Measurements from ENCODE around the gene ANKS6. TPM values are rescaled to one million over a fixed set of nuclear protein-coding genes. Genes with fewer than 3 reads are reported as not detected.

Gene ANKS6
- total RNA-seq, 3 donors from 2014 or later (not counting 1 experiment from before 2014, with no cell fraction given), result 8.1 to 12.6 (median 10.5) TPM

- ATAC-seq, result no peak
- Histone ChIP-seq H3K27me3 (ENCODE audit: control insufficient read depth, insufficient read depth, low read length) (no peaks in the 10 kb centered on the region), H3K27ac (ENCODE audit: low read length) (no peak overlapping the region), H3K9me3 (ENCODE audit: control insufficient read depth, insufficient read depth, low read length) (no peaks in the 10 kb centered on the region), H3K4me3 (ENCODE audit: low read length) (no peak overlapping the region), H3K4me1 (ENCODE audit: control insufficient read depth, insufficient read depth, low read length) (peaks cover 7% of the 10 kb centered on the region), H3K36me3 (ENCODE audit: control insufficient read depth, insufficient read depth, low read length) (peaks cover 2% of the 10 kb centered on the region)
- DNase-seq, result no peak
- WGBS (ENCODE audit: insufficient coverage), result 99% methylated on average over 4 of the region's 4 CpGs
- intact Hi-C loops (cut with micrococcal nuclease), result no loop called here
- Mint-ChIP-seq H3K27ac (no peak overlapping the region), H3K9me3 (no peaks in the 10 kb centered on the region), H3K4me3 (no peak overlapping the region), H3K4me1 (peaks cover 0 to 9% of the 10 kb centered on the region in 2 donors), H3K36me3 (no peaks in the 10 kb centered on the region), H3K27me3 (ENCODE audit: low read depth in 2 of 2) (no peaks in the 10 kb centered on the region)
- TF ChIP-seq CTCF (IDR thresholded peaks at IDR 0.05), result no peak
These were observed 9.4 kb downstream of the ANKS6 start for GRCh38 chr9:98786750-98787510.

- Mint-ChIP-seq H3K9me3 (no peaks in the 10 kb centered on the region), H3K4me3 (no peak overlapping the region), H3K27ac (no peak overlapping the region), H3K4me1 (no peaks in the 10 kb centered on the region), H3K27me3 (ENCODE audit: low read depth in 2 of 2) (no peaks in the 10 kb centered on the region), H3K36me3 (no peaks in the 10 kb centered on the region)
- no peak for TF ChIP-seq CTCF (IDR thresholded peaks at IDR 0.05)
- no peaks in the 10 kb centered on the region for H3K27me3 ChIP-seq (ENCODE audit: control insufficient read depth, insufficient read depth, low read length)
- peaks cover 2% of the 10 kb centered on the region for H3K36me3 ChIP-seq (ENCODE audit: control insufficient read depth, insufficient read depth, low read length)
- ATAC-seq (no peak), DNase-seq (no peak)
- H3K9me3 ChIP-seq (ENCODE audit: control insufficient read depth, insufficient read depth, low read length), result no peaks in the 10 kb centered on the region
- H3K4me3 ChIP-seq (ENCODE audit: low read length), result no peak overlapping the region
- intact Hi-C loops (cut with micrococcal nuclease), result no loop called here
- H3K4me1 ChIP-seq (ENCODE audit: control insufficient read depth, insufficient read depth, low read length), result no peaks in the 10 kb centered on the region
- 92% methylated on average over 10 of the region's 11 CpGs for WGBS (ENCODE audit: insufficient coverage)
- no peak overlapping the region for H3K27ac ChIP-seq (ENCODE audit: low read length)
These were observed 11.2 kb downstream of the ANKS6 start for GRCh38 chr9:98784831-98785806.

GRCh38 chr9:98783518-98784226 lies 12.7 kb downstream of the ANKS6 start:
- Histone ChIP-seq H3K9me3 (ENCODE audit: control insufficient read depth, insufficient read depth, low read length) (no peaks in the 10 kb centered on the region), H3K27me3 (ENCODE audit: control insufficient read depth, insufficient read depth, low read length) (no peaks in the 10 kb centered on the region), H3K27ac (ENCODE audit: low read length) (no peak overlapping the region), H3K4me1 (ENCODE audit: control insufficient read depth, insufficient read depth, low read length) (no peaks in the 10 kb centered on the region), H3K4me3 (ENCODE audit: low read length) (no peak overlapping the region), H3K36me3 (ENCODE audit: control insufficient read depth, insufficient read depth, low read length) (peaks cover 2% of the 10 kb centered on the region)
- intact Hi-C loops (cut with micrococcal nuclease), result no loop called here
- no peaks in the 10 kb centered on the region for H3K4me1 Mint-ChIP-seq
- H3K4me3 Mint-ChIP-seq, result no peak overlapping the region
- ATAC-seq, result no peak
- no peaks in the 10 kb centered on the region for H3K9me3 Mint-ChIP-seq
- 95% methylated on average over 15 of the region's 16 CpGs for WGBS (ENCODE audit: insufficient coverage)
- no peak for DNase-seq
- H3K27ac Mint-ChIP-seq, result no peak overlapping the region
- TF ChIP-seq CTCF (IDR thresholded peaks at IDR 0.05), result no peak
- no peaks in the 10 kb centered on the region for H3K36me3 Mint-ChIP-seq
- H3K27me3 Mint-ChIP-seq (ENCODE audit: low read depth in 2 of 2), result no peaks in the 10 kb centered on the region

Measured in natural killer cell (primary cell).